Neuronal stem cell (in vitro differentiated cells): ENCODE measurements around the gene INTS1.

ENCODE experiments used
- DNase-seq: peaks from one replicate; pipeline ENCODE4 v3.0.0-alpha.2; 2013; ENCODE audit warnings: low spot score
- H2AFZ ChIP-seq: one replicate; pipeline ENCODE4 v1.6.1; 2013; ENCODE audit warnings: mild to moderate bottlenecking, low read length, inconsistent platforms
- H2AK5ac ChIP-seq: 2 replicates; pipeline ENCODE4 v1.6.1; 2013; ENCODE audit warnings: low read depth, mild to moderate bottlenecking, inconsistent platforms, low read length, moderate library complexity, mixed read lengths
- H2BK120ac ChIP-seq: 2 replicates; pipeline ENCODE4 v1.6.1; 2013; ENCODE audit warnings: low read depth, mild to moderate bottlenecking, inconsistent platforms, low read length, moderate library complexity, mixed read lengths
- H2BK12ac ChIP-seq: one replicate; pipeline ENCODE4 v1.6.1; 2013; ENCODE audit warnings: low read length, inconsistent platforms
- H2BK15ac ChIP-seq: 2 replicates; pipeline ENCODE4 v1.6.1; 2013; ENCODE audit warnings: mild to moderate bottlenecking, low read length, inconsistent platforms, mixed read lengths
- H2BK5ac ChIP-seq: one replicate; pipeline ENCODE4 v1.6.1; 2013; ENCODE audit warnings: inconsistent platforms, mild to moderate bottlenecking, low read length, moderate library complexity
- H3K14ac ChIP-seq: one replicate; pipeline ENCODE4 v1.6.1; 2013; ENCODE audit warnings: low read length, inconsistent platforms
- H3K18ac ChIP-seq: 2 replicates; pipeline ENCODE4 v1.6.1; 2013; ENCODE audit warnings: low read length, inconsistent platforms
- H3K23ac ChIP-seq: 2 replicates; pipeline ENCODE4 v1.6.1; 2013; ENCODE audit warnings: low read depth, mild to moderate bottlenecking, mixed read lengths, low read length, inconsistent platforms; ENCODE audit not compliant: poor library complexity
- H3K27ac ChIP-seq: replicated peaks from 3 replicates; pipeline ENCODE4 v1.5.1; 2013; ENCODE audit warnings: low read length, inconsistent platforms
- H3K27me3 ChIP-seq, 3 experiments: 2 replicates each; pipeline ENCODE4 v1.6.1; 2013; ENCODE audit warnings: low read length in 3 of 3, mild to moderate bottlenecking in 2 of 3, inconsistent platforms in 1 of 3, low read depth in 1 of 3, mixed read lengths in 1 of 3, moderate library complexity in 1 of 3; ENCODE audit not compliant: control insufficient read depth in 3 of 3, insufficient read depth in 3 of 3
- H3K36me3 ChIP-seq, 2 donors: replicated peaks in 1 of 2; 2 replicates each; pipeline ENCODE4 v1.6.1; 2013; ENCODE audit warnings: low read length in 2 of 2; ENCODE audit not compliant: control insufficient read depth in 2 of 2, insufficient read depth in 2 of 2
- H3K4ac ChIP-seq: 2 replicates; pipeline ENCODE4 v1.6.1; 2013; ENCODE audit warnings: inconsistent platforms, mild to moderate bottlenecking, low read length, moderate library complexity
- H3K4me1 ChIP-seq, 2 donors: 1 replicate in 1 of 2; 2 replicates in 1 of 2; pipeline ENCODE4 v1.6.1; 2013; ENCODE audit warnings: low read length in 2 of 2, low read depth in 1 of 2; ENCODE audit not compliant: control insufficient read depth in 2 of 2, insufficient read depth in 1 of 2
- H3K4me2 ChIP-seq: one replicate; pipeline ENCODE4 v1.6.1; 2013; ENCODE audit warnings: mild to moderate bottlenecking, low read length, inconsistent platforms; ENCODE audit not compliant: insufficient read depth, poor library complexity, severe bottlenecking
- H3K4me3 ChIP-seq, 2 donors: 2 replicates each; pipeline ENCODE4 v1.5.1; 2013; ENCODE audit warnings: low read length in 2 of 2, mild to moderate bottlenecking in 2 of 2, inconsistent platforms in 1 of 2, moderate library complexity in 1 of 2
- H3K79me1 ChIP-seq: one replicate; pipeline ENCODE4 v1.6.1; 2013; ENCODE audit warnings: low read depth, mild to moderate bottlenecking, inconsistent platforms, low read length, moderate library complexity
- H3K9ac ChIP-seq: one replicate; pipeline ENCODE4 v1.6.1; 2013; ENCODE audit warnings: mild to moderate bottlenecking, low read depth, low read length, inconsistent platforms; ENCODE audit not compliant: poor library complexity
- H3K9me3 ChIP-seq, 2 donors: replicated peaks in 1 of 2; 2 replicates each; pipeline versions ENCODE3 to v1.6.1; 2013; ENCODE audit warnings: low read length in 2 of 2, mild to moderate bottlenecking in 2 of 2, inconsistent platforms in 1 of 2, low read depth in 1 of 2, mixed read lengths in 1 of 2, moderate library complexity in 1 of 2; ENCODE audit not compliant: control insufficient read depth in 2 of 2, insufficient read depth in 1 of 2
- H4K8ac ChIP-seq: one replicate; pipeline ENCODE4 v1.6.1; 2013; ENCODE audit warnings: low read depth, mild to moderate bottlenecking, inconsistent platforms, low read length, moderate library complexity
- H4K91ac ChIP-seq: one replicate; pipeline ENCODE4 v1.6.1; 2013; ENCODE audit warnings: low read length, low read depth, mild to moderate bottlenecking, inconsistent platforms; ENCODE audit not compliant: poor library complexity
- WGBS, 2 donors: extraction: QIAGEN DNeasy Blood & Tissue Kit; methylation state at CpG; one replicate each; pipeline ENCODE4 v1.1.7; 2013; ENCODE audit warnings: missing lambda C conversion rate in 2 of 2, mixed read lengths in 1 of 2; ENCODE audit not compliant: insufficient read length in 2 of 2, insufficient replicate concordance in 1 of 2; ENCODE audit errors: extremely low coverage in 2 of 2; 5-methylcytosine and 5-hydroxymethylcytosine counted together

The INTS1 gene

GRCh38 chr7:1431634-1432380 lies 72.4 kb downstream of the INTS1 start:
- H3K18ac ChIP-seq, result peak overlapping the region; percentile 80
- no peaks in the 10 kb centered on the region for H3K9me3 ChIP-seq
- no peaks in the 10 kb centered on the region for H3K36me3 ChIP-seq
- H3K4ac ChIP-seq, result no peak overlapping the region
- peak overlapping the region; percentile 53 for H2BK5ac ChIP-seq
- H2BK15ac ChIP-seq, result peak overlapping the region; percentile 85
- no peak overlapping the region for H3K9ac ChIP-seq
- peak overlapping the region; percentile 97 for H3K23ac ChIP-seq
- no CpG with 5 or more reads among the region's 22 CpGs for whole genome bisulfite sequencing, 2 donors
- peak overlapping the region; percentile 96 for H2AK5ac ChIP-seq
- peaks cover 0 to 5% of the 10 kb centered on the region in 2 donors for H3K4me1 ChIP-seq
- H3K79me1 ChIP-seq, result no peaks in the 10 kb centered on the region
- no peak overlapping the region for H3K4me2 ChIP-seq
- H2BK12ac ChIP-seq, result peak overlapping the region; percentile 41
- H4K8ac ChIP-seq, result no peak overlapping the region
- no peak overlapping the region for H2AFZ ChIP-seq
- no peak overlapping the region for H4K91ac ChIP-seq
- no peak for DNase-seq
- H3K14ac ChIP-seq, result peak overlapping the region; percentile 82
- no peak overlapping the region for H2BK120ac ChIP-seq
- H3K27me3 ChIP-seq, result peaks cover 0 to 35% (median 4%) of the 10 kb centered on the region in 3 experiments
- no peak overlapping the region for H3K27ac ChIP-seq
- H3K4me3 ChIP-seq, result no peak overlapping the region

GRCh38 chr7:1431226-1431625 lies 73.0 kb downstream of the INTS1 start:
- no peak overlapping the region for H3K4ac ChIP-seq
- H3K27me3 ChIP-seq, result peaks cover 0 to 35% (median 4%) of the 10 kb centered on the region in 3 experiments
- no peak overlapping the region for H2AFZ ChIP-seq
- H3K23ac ChIP-seq, result no peak overlapping the region
- peak overlapping the region; percentile 96 for H2AK5ac ChIP-seq
- H3K18ac ChIP-seq, result peak overlapping the region; percentile 64
- H3K79me1 ChIP-seq, result no peaks in the 10 kb centered on the region
- H4K8ac ChIP-seq, result no peak overlapping the region
- no peaks in the 10 kb centered on the region for H3K9me3 ChIP-seq
- H3K4me3 ChIP-seq, result no peak overlapping the region
- no peak overlapping the region for H3K27ac ChIP-seq
- H3K4me1 ChIP-seq, result peaks cover 0 to 5% of the 10 kb centered on the region in 2 donors
- H3K4me2 ChIP-seq, result no peak overlapping the region
- H2BK12ac ChIP-seq, result peak overlapping the region; percentile 6
- peak overlapping the region; percentile 39 for H2BK5ac ChIP-seq
- no peak for DNase-seq
- H3K9ac ChIP-seq, result no peak overlapping the region
- no peak overlapping the region for H4K91ac ChIP-seq
- H3K36me3 ChIP-seq, result no peaks in the 10 kb centered on the region
- WGBS, 2 donors, result no CpG with 5 or more reads among the region's 10 CpGs
- H2BK15ac ChIP-seq, result no peak overlapping the region
- H2BK120ac ChIP-seq, result no peak overlapping the region
- H3K14ac ChIP-seq, result no peak overlapping the region

- Histone ChIP-seq H3K9me3 (no peaks in the 10 kb centered on the region), H4K8ac (no peak overlapping the region), H3K4ac (no peak overlapping the region), H2BK15ac (no peak overlapping the region), H3K23ac (no peak overlapping the region), H3K9ac (no peak overlapping the region), H2AK5ac (peak overlapping the region; percentile 8), H3K4me3 (no peak overlapping the region), H3K79me1 (no peaks in the 10 kb centered on the region), H4K91ac (no peak overlapping the region), H3K36me3 (no peaks in the 10 kb centered on the region), H2AFZ (peak overlapping the region; percentile 22), H2BK5ac (peak overlapping the region; percentile 39), H3K18ac (peak overlapping the region; percentile 24), H2BK120ac (peak overlapping the region; percentile 16), H3K27ac (no peak overlapping the region), H2BK12ac (peak overlapping the region; percentile 31), H3K27me3 (peaks cover 0 to 35% (median 4%) of the 10 kb centered on the region in 3 experiments), H3K4me2 (no peak overlapping the region), H3K14ac (peak overlapping the region; percentile 14), H3K4me1 (peaks cover 0 to 5% of the 10 kb centered on the region in 2 donors)
- DNase-seq, result no peak
- WGBS, 2 donors, result no CpG with 5 or more reads among the region's 32 CpGs
Observed at GRCh38 chr7:1430056-1430845, 73.9 kb downstream of the INTS1 start.
